H1 (cell line): ENCODE results near the gene ZNF407. TPM values are rescaled to one million over a fixed set of nuclear protein-coding genes. Genes with fewer than 3 reads are reported as not detected.

Source experiments
- CTCF ChIA-PET: fragments of 300-600 bp; sonication (Branson Sonifier 250); formaldehyde crosslinking; loops from one replicate; lab custom pipeline; 2021; ENCODE audit not compliant: partially characterized antibody; lab: Charles Lee
- POLR2A ChIA-PET: fragments of 300-600 bp; sonication (Branson Sonifier 250); formaldehyde crosslinking; loops from one replicate; lab custom pipeline; 2021; ENCODE audit warnings: inconsistent platforms; ENCODE audit not compliant: partially characterized antibody; lab: Charles Lee
- DNase-seq, 2 experiments: peaks; one replicate each; pipeline versions ENCODE4 v3.0.0 to v3.0.0-alpha.2; 2010 to 2022; ENCODE audit warnings: low spot score in 2 of 2, low read depth in 1 of 2, mixed read lengths in 1 of 2
- FAIRE-seq: peaks from 2 replicates; lab custom pipeline; 2011; peaks lifted over from hg19 to GRCh38; lab: Jason Lieb, UNC
- H2AFZ ChIP-seq: 2 replicates; pipeline ENCODE4 v1.8.1; 2012; ENCODE audit warnings: low read length, inconsistent platforms
- H2AK5ac ChIP-seq: 2 replicates; pipeline ENCODE4 v1.6.1; 2013; ENCODE audit warnings: low read depth, low read length
- H2BK120ac ChIP-seq: replicated peaks from 2 replicates; pipeline ENCODE3; 2013; ENCODE audit warnings: low read depth, low read length, inconsistent platforms
- H2BK12ac ChIP-seq: 2 replicates; pipeline ENCODE4 v1.6.1; 2013; ENCODE audit warnings: low read depth, low read length
- H2BK15ac ChIP-seq: 2 replicates; pipeline ENCODE4 v1.6.1; 2013; ENCODE audit warnings: low read length
- H2BK20ac ChIP-seq: 2 replicates; pipeline ENCODE4 v1.6.1; 2013; ENCODE audit warnings: low read length
- H2BK5ac ChIP-seq: 2 replicates; pipeline ENCODE4 v1.6.1; 2013; ENCODE audit warnings: low read depth, low read length
- H3K14ac ChIP-seq: 2 replicates; pipeline ENCODE4 v1.6.1; 2013; ENCODE audit warnings: inconsistent platforms; ENCODE audit not compliant: insufficient read length
- H3K18ac ChIP-seq: 2 replicates; pipeline ENCODE4 v1.6.1; 2013; ENCODE audit warnings: low read length; ENCODE audit errors: extremely low read depth
- H3K23ac ChIP-seq: 2 replicates; pipeline ENCODE4 v1.6.1; 2013; ENCODE audit warnings: inconsistent platforms; ENCODE audit not compliant: insufficient read length
- H3K23me2 ChIP-seq: 2 replicates; pipeline ENCODE4 v1.6.1; 2013; ENCODE audit warnings: low read depth, low read length
- H3K27ac ChIP-seq: 2 replicates; pipeline ENCODE4 v1.6.1; 2011; ENCODE audit warnings: low read depth, low read length, inconsistent platforms
- H3K27me3 ChIP-seq, 4 experiments: replicated peaks in 1 of 4; 1 replicate in 1 of 4; 2 replicates in 3 of 4; pipeline versions ENCODE4 v1.6.1 to v1.8.1; 2011 to 2013; ENCODE audit warnings: low read length in 3 of 4, mild to moderate bottlenecking in 3 of 4, inconsistent platforms in 2 of 4, mixed read lengths in 2 of 4, moderate library complexity in 1 of 4; ENCODE audit not compliant: control insufficient read depth in 3 of 4, insufficient read depth in 3 of 4; ENCODE audit errors: extremely low read depth in 1 of 4
- H3K36me3 ChIP-seq, 4 experiments: 2 replicates each; pipeline versions ENCODE4 v1.6.1 to v1.8.1; 2011 to 2013; ENCODE audit warnings: mild to moderate bottlenecking in 4 of 4, low read length in 3 of 4, moderate library complexity in 2 of 4, control low read depth in 1 of 4, inconsistent platforms in 1 of 4; ENCODE audit not compliant: insufficient read depth in 4 of 4, control insufficient read depth in 2 of 4
- H3K4ac ChIP-seq: replicated peaks from 2 replicates; pipeline ENCODE3; 2013; ENCODE audit warnings: low read length, low read depth, mixed read lengths, inconsistent platforms; ENCODE audit not compliant: insufficient read length
- H3K4me1 ChIP-seq, 4 experiments: replicated peaks in 1 of 4; 1 replicate in 1 of 4; 2 replicates in 3 of 4; pipeline versions ENCODE4 v1.6.1 to v1.8.1; 2011 to 2013; ENCODE audit warnings: low read length in 3 of 4, inconsistent platforms in 2 of 4, mixed read lengths in 1 of 4; ENCODE audit not compliant: insufficient read depth in 4 of 4, control insufficient read depth in 3 of 4
- H3K4me2 ChIP-seq, 2 experiments: 2 replicates each; pipeline versions ENCODE4 v1.6.1 to v1.8.1; 2011 to 2013; ENCODE audit warnings: low read depth in 2 of 2, low read length in 2 of 2, control low read depth in 1 of 2, inconsistent platforms in 1 of 2, mild to moderate bottlenecking in 1 of 2; ENCODE audit not compliant: insufficient read depth in 1 of 2
- H3K4me3 ChIP-seq, 4 experiments: fragments of 200-600, 300-600 bp in 1 of 4; sonication (generic), shearing (Covaris generic), sonication (Bioruptor Twin) in 1 of 4; 2 replicates each; pipeline versions ENCODE4 v1.5.1 to v1.8.1; 2011 to 2016; ENCODE audit warnings: low read length in 4 of 4, low read depth in 3 of 4, control low read depth in 2 of 4, inconsistent platforms in 2 of 4, mild to moderate bottlenecking in 2 of 4, mixed read lengths in 1 of 4, moderate library complexity in 1 of 4; ENCODE audit not compliant: insufficient read depth in 2 of 4; ENCODE audit errors: extremely low read depth in 1 of 4
- H3K56ac ChIP-seq: replicated peaks from 2 replicates; pipeline ENCODE3; 2013; ENCODE audit warnings: low read depth, mild to moderate bottlenecking, mixed read lengths, low read length, inconsistent platforms; ENCODE audit not compliant: insufficient read length
- H3K79me1 ChIP-seq: 2 replicates; pipeline ENCODE4 v1.6.1; 2013; ENCODE audit warnings: low read depth, low read length, control low read depth
- H3K79me2 ChIP-seq, 2 experiments: 2 replicates each; pipeline versions ENCODE4 v1.6.1 to v1.8.1; 2012 to 2013; ENCODE audit warnings: low read length in 2 of 2, mild to moderate bottlenecking in 2 of 2, inconsistent platforms in 1 of 2; ENCODE audit not compliant: insufficient read depth in 2 of 2, control insufficient read depth in 1 of 2
- H3K9ac ChIP-seq, 4 experiments: replicated peaks in 1 of 4; 1 replicate in 1 of 4; 2 replicates in 3 of 4; pipeline versions ENCODE4 v1.6.1 to v1.8.1; 2011 to 2013; ENCODE audit warnings: low read depth in 3 of 4, low read length in 3 of 4, control low read depth in 2 of 4, mild to moderate bottlenecking in 2 of 4, moderate library complexity in 2 of 4, inconsistent platforms in 1 of 4; ENCODE audit errors: extremely low read depth in 1 of 4
- H3K9me3 ChIP-seq, 2 experiments: 2 replicates each; pipeline versions ENCODE4 v1.6.1 to v1.8.1; 2012 to 2013; ENCODE audit warnings: mild to moderate bottlenecking in 2 of 2, moderate library complexity in 2 of 2, control low read depth in 1 of 2, inconsistent platforms in 1 of 2, low read depth in 1 of 2, low read length in 1 of 2, mixed read lengths in 1 of 2; ENCODE audit not compliant: insufficient read depth in 2 of 2
- H4K20me1 ChIP-seq, 2 experiments: replicated peaks in 1 of 2; 2 replicates each; pipeline versions ENCODE3 to v1.8.1; 2011 to 2013; ENCODE audit warnings: inconsistent platforms in 2 of 2, low read length in 2 of 2, mild to moderate bottlenecking in 1 of 2; ENCODE audit not compliant: insufficient read depth in 2 of 2, control insufficient read depth in 1 of 2
- H4K5ac ChIP-seq: 2 replicates; pipeline ENCODE4 v1.6.1; 2013; ENCODE audit warnings: low read length, low read depth, mixed read lengths, inconsistent platforms; ENCODE audit not compliant: insufficient read length
- H4K8ac ChIP-seq: 2 replicates; pipeline ENCODE4 v1.8.0; 2013; ENCODE audit warnings: mild to moderate bottlenecking, moderate library complexity, low read length, inconsistent platforms; ENCODE audit not compliant: insufficient read depth; ENCODE audit errors: extremely low read depth
- H4K91ac ChIP-seq: replicated peaks from 2 replicates; pipeline ENCODE3; 2013; ENCODE audit warnings: low read length, mixed read lengths, inconsistent platforms; ENCODE audit not compliant: insufficient read length
- CTBP2 ChIP-seq: IDR thresholded peaks from 2 replicates; pipeline ENCODE4 v1.7.0; 2011; ENCODE audit warnings: borderline replicate concordance, mild to moderate bottlenecking, moderate library complexity, mixed read lengths, low read length; ENCODE audit not compliant: insufficient read depth, insufficient read length
- GABPA ChIP-seq: IDR thresholded peaks from 2 replicates; pipeline ENCODE4 v1.6.1; 2011; ENCODE audit warnings: mild to moderate bottlenecking, low read length, moderate library complexity, borderline replicate concordance; ENCODE audit not compliant: insufficient read depth
- KDM4A ChIP-seq: IDR thresholded peaks from one replicate; pipeline ENCODE4 v1.7.1; 2012; ENCODE audit warnings: low read depth, mild to moderate bottlenecking, moderate library complexity, low read length, inconsistent platforms; ENCODE audit not compliant: severe bottlenecking
- MAFK ChIP-seq: IDR thresholded peaks from 2 replicates; pipeline ENCODE4 v1.6.1; 2012; ENCODE audit warnings: low read depth, mild to moderate bottlenecking, improper control_type of control experiment, low read length
- NRF1 ChIP-seq: IDR thresholded peaks from 2 replicates; pipeline ENCODE4 v1.6.1; 2011; ENCODE audit warnings: mild to moderate bottlenecking, low read depth, low read length, improper control_type of control experiment
- RXRA ChIP-seq: IDR thresholded peaks from 2 replicates; pipeline ENCODE4 v1.6.1; 2011; ENCODE audit warnings: low read depth, mild to moderate bottlenecking, low read length, moderate library complexity; ENCODE audit not compliant: insufficient read depth
- SIN3A ChIP-seq, 2 experiments: IDR thresholded peaks in 1 of 2; conservative IDR thresholded peaks in 1 of 2; 2 replicates each; pipeline ENCODE4 v1.6.1; 2011 to 2012; ENCODE audit warnings: low read length in 2 of 2, improper control_type of control experiment in 1 of 2, low read depth in 1 of 2, mild to moderate bottlenecking in 1 of 2
- WGBS, 2 experiments: shearing (Covaris generic) in 1 of 2; methylation state at CpG; one replicate each; pipeline versions ENCODE4 v1.1.6 to v1.1.7; 2013 to 2015; ENCODE audit warnings: low lambda C conversion rate in 2 of 2, mixed read lengths in 2 of 2, inconsistent platforms in 1 of 2, low coverage in 1 of 2, missing lambda C conversion rate in 1 of 2; ENCODE audit not compliant: insufficient replicate concordance in 2 of 2, insufficient coverage in 1 of 2, insufficient read length in 1 of 2; ENCODE audit errors: extremely low coverage in 1 of 2, missing lambda C conversion rate in 1 of 2; 5-methylcytosine and 5-hydroxymethylcytosine counted together
- polyA plus RNA-seq, 7 experiments: library from polyadenylated mRNA; depleted of rRNA in 3 of 7; stranded (reverse) in 5 of 7; unstranded in 2 of 7; fragments of >200 nt in 5 of 7; fragments of 200-250 nt in 2 of 7; gene quantifications; 1 replicate in 5 of 7; 2 replicates in 1 of 7; 4 replicates in 1 of 7; pipeline versions ENCODE4 v1.2.1 to v1.2.3, GENCODE V29; 2011 to 2013; ENCODE audit warnings: missing spikeins in 2 of 7, mixed read lengths in 2 of 7
- total RNA-seq: library from RNA; stranded (reverse); fragmentation: NEBNext Ultra II Directional; extraction: Animal tissue kit (Norgen Biotek cat#: 25700); gene quantifications from 2 replicates; pipeline ENCODE4 v1.2.1, GENCODE V29; 2021
- TF ChIP-seq, protein P1 (sequence below): IDR thresholded peaks from 2 replicates; pipeline ENCODE4 v1.6.1; 2011; ENCODE audit warnings: low read length, improper control_type of control experiment
- TF ChIP-seq, protein P2 (sequence below): IDR thresholded peaks from 2 replicates; pipeline ENCODE4 v1.6.1; 2012; ENCODE audit warnings: low read length, inconsistent platforms
- TF ChIP-seq, protein P3 (sequence below): IDR thresholded peaks from 2 replicates; pipeline ENCODE4 v1.6.1; 2011; ENCODE audit warnings: low read depth, mild to moderate bottlenecking, low read length; ENCODE audit not compliant: insufficient read depth

The ZNF407 gene
- total and polyA plus RNA-seq, 2 of the 8 experiments (the other 6 are each of a cell fraction or from before 2014, with no cell fraction given), result 1.5 to 6.8 TPM

DNA sequence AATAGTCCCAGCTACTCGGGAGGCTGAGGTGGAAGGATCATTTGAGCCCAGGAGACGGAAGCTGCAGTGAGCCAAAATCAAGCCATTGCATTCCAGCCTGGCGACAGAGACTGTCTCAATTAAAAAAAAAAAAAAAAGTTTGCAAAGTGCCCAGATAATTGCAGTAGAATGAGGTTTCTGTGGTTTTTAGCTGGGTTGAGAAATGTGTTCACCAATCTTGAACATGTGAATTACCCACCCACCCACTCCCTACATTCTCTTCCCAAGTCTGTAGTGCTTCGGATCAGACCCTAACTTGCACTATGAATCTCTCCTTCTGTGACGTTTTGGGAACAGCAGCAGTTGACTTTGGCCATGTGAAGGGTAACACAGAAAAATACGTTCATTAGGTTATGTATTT lies 363.9 kb downstream of the ZNF407 start:
- no peak overlapping the region for H3K14ac ChIP-seq
- H3K4me2 ChIP-seq, result no peak overlapping the region
- H3K18ac ChIP-seq, result no peak overlapping the region
- H3K27me3 ChIP-seq, result no peaks in the 10 kb centered on the region
- WGBS, 2 experiments, result 92% methylated on average over 5 of the region's 6 CpGs; no CpG with 5 or more reads in 1 of the 2 experiments
- no peak overlapping the region for H2BK120ac ChIP-seq
- H3K4me1 ChIP-seq, result no peaks in the 10 kb centered on the region; a peak in 1 of 7 replicates
- no peak overlapping the region for H2AFZ ChIP-seq
- H3K9me3 ChIP-seq, result no peaks in the 10 kb centered on the region
- CTCF ChIA-PET, result interaction anchor here (0.7 kb wide), 1 partner anchor 1473 kb away, joined by 3 read pairs; no protein-coding TSS in a partner anchor
- H3K27ac ChIP-seq, result no peak overlapping the region
- no peaks in the 10 kb centered on the region for H3K79me1 ChIP-seq
- H4K20me1 ChIP-seq, result peaks cover 0 to 1% of the 10 kb centered on the region in 2 experiments
- H3K23me2 ChIP-seq, result no peaks in the 10 kb centered on the region
- H3K79me2 ChIP-seq, result no peaks in the 10 kb centered on the region
- POLR2A ChIA-PET, result no interaction called here
- no peak overlapping the region for H2BK5ac ChIP-seq
- DNase-seq (no peak), FAIRE-seq (no peak)
- no peak overlapping the region for H3K4ac ChIP-seq
- H4K5ac ChIP-seq, result no peak overlapping the region
- H2BK12ac ChIP-seq, result no peak overlapping the region
- H3K4me3 ChIP-seq, result no peak overlapping the region
- H2AK5ac ChIP-seq, result no peak overlapping the region
- H3K36me3 ChIP-seq, result no peaks in the 10 kb centered on the region
- H4K8ac ChIP-seq, result no peak overlapping the region
- no peak overlapping the region for H3K9ac ChIP-seq
- no peak overlapping the region for H4K91ac ChIP-seq
- H2BK15ac ChIP-seq, result no peak overlapping the region
- no peak overlapping the region for H2BK20ac ChIP-seq
- no peak overlapping the region for H3K23ac ChIP-seq
- H3K56ac ChIP-seq, result no peak overlapping the region
- TF ChIP-seq MAFK, result no peak
- TF ChIP-seq, protein P1, sequence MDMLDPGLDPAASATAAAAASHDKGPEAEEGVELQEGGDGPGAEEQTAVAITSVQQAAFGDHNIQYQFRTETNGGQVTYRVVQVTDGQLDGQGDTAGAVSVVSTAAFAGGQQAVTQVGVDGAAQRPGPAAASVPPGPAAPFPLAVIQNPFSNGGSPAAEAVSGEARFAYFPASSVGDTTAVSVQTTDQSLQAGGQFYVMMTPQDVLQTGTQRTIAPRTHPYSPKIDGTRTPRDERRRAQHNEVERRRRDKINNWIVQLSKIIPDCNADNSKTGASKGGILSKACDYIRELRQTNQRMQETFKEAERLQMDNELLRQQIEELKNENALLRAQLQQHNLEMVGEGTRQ, result no peak
- TF ChIP-seq, protein P2, sequence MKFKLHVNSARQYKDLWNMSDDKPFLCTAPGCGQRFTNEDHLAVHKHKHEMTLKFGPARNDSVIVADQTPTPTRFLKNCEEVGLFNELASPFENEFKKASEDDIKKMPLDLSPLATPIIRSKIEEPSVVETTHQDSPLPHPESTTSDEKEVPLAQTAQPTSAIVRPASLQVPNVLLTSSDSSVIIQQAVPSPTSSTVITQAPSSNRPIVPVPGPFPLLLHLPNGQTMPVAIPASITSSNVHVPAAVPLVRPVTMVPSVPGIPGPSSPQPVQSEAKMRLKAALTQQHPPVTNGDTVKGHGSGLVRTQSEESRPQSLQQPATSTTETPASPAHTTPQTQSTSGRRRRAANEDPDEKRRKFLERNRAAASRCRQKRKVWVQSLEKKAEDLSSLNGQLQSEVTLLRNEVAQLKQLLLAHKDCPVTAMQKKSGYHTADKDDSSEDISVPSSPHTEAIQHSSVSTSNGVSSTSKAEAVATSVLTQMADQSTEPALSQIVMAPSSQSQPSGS, result no peak
- no peak for TF ChIP-seq GABPA
- no peak for TF ChIP-seq RXRA
- TF ChIP-seq NRF1, result no peak
- TF ChIP-seq CTBP2, result no peak
- no peak for TF ChIP-seq KDM4A
- TF ChIP-seq, protein P3, sequence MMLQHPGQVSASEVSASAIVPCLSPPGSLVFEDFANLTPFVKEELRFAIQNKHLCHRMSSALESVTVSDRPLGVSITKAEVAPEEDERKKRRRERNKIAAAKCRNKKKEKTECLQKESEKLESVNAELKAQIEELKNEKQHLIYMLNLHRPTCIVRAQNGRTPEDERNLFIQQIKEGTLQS, result no peak
- no peak for TF ChIP-seq SIN3A (conservative IDR thresholded peaks at IDR 0.05 in 1 of 2, IDR thresholded peaks at IDR 0.05 in 1 of 2; ENCODE audit: low read depth in 1 of 2, low read length in 2 of 2)
